Skeletal muscle tissue (tissue), 4 donors: ENCODE data around the gene GPSM1. TPM values are rescaled to one million over a fixed set of nuclear protein-coding genes. Genes with fewer than 3 reads are reported as not detected.
A peak's percentile ranks its signal among the peaks of the same experiment; 100 is the strongest.

Experiments
- H3K27ac ChIP-seq: one replicate; pipeline ENCODE4 v1.7.0; 2013; ENCODE audit warnings: mild to moderate bottlenecking, low read depth, low read length, inconsistent platforms
- H3K27me3 ChIP-seq, 3 donors: one replicate each; pipeline ENCODE4 v1.7.0; 2013; ENCODE audit warnings: low read length in 3 of 3; ENCODE audit not compliant: control insufficient read depth in 3 of 3, insufficient read depth in 3 of 3
- H3K36me3 ChIP-seq, 3 donors: one replicate each; pipeline ENCODE4 v1.7.0; 2013; ENCODE audit warnings: low read length in 3 of 3; ENCODE audit not compliant: control insufficient read depth in 3 of 3, insufficient read depth in 3 of 3
- H3K4me1 ChIP-seq, 3 donors: one replicate each; pipeline ENCODE4 v1.7.0; 2013; ENCODE audit warnings: low read length in 3 of 3, mild to moderate bottlenecking in 3 of 3; ENCODE audit not compliant: control insufficient read depth in 3 of 3, insufficient read depth in 3 of 3
- H3K4me3 ChIP-seq, 3 donors: one replicate each; pipeline ENCODE4 v1.7.0; 2013; ENCODE audit warnings: low read length in 3 of 3
- H3K9ac ChIP-seq, 3 donors: one replicate each; pipeline ENCODE4 v1.7.0; 2013; ENCODE audit warnings: low read length in 3 of 3, mild to moderate bottlenecking in 3 of 3, moderate library complexity in 2 of 3, low read depth in 1 of 3
- H3K9me3 ChIP-seq, 3 donors: one replicate each; pipeline ENCODE4 v1.7.0; 2013; ENCODE audit warnings: low read length in 3 of 3; ENCODE audit not compliant: control insufficient read depth in 3 of 3
- total RNA-seq: library from RNA; depleted of rRNA; stranded (reverse); fragments of >200 nt; gene quantifications from one replicate; pipeline ENCODE4 v1.2.3, GENCODE V29; 2014
- donor health status: Osteomylitis.

The GPSM1 gene
- total RNA-seq, 1 donor from 2014 or later: 14.1 TPM

DNA sequence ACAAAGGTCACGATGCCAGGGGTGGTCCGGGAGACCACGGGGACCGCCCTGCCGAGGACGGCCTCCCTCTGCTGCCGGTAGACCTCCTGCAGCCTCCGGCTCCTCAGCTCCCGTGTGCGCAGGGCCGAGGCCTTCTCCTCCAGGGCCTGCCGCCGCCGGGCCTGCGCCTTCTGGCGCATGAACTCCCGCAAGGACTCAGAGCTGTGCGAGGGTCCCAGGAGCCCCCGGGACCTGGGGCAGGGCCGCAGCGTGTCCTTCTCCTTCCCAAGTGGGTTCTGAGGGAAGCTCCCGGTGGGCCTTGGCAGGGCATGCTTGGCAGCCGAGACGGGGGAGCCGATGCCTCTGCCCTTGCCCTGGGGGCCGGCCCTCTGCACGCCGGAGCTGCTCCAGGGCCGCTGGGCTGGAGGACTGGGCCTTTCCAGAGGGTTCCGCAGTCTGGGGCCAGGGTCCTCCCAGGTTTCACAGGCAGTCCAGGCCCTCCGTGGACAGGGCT lies 36.8 kb upstream of the GPSM1 start:
- Histone ChIP-seq H3K9ac (no peak overlapping the region), H3K27me3 (peaks cover 44 to 55% (median 50%) of the 10 kb centered on the region in 3 donors), H3K4me3 (no peak overlapping the region), H3K9me3 (no peaks in the 10 kb centered on the region), H3K27ac (no peak overlapping the region), H3K4me1 (peaks cover 0 to 5% (median 0%) of the 10 kb centered on the region in 3 donors), H3K36me3 (no peaks in the 10 kb centered on the region)

DNA sequence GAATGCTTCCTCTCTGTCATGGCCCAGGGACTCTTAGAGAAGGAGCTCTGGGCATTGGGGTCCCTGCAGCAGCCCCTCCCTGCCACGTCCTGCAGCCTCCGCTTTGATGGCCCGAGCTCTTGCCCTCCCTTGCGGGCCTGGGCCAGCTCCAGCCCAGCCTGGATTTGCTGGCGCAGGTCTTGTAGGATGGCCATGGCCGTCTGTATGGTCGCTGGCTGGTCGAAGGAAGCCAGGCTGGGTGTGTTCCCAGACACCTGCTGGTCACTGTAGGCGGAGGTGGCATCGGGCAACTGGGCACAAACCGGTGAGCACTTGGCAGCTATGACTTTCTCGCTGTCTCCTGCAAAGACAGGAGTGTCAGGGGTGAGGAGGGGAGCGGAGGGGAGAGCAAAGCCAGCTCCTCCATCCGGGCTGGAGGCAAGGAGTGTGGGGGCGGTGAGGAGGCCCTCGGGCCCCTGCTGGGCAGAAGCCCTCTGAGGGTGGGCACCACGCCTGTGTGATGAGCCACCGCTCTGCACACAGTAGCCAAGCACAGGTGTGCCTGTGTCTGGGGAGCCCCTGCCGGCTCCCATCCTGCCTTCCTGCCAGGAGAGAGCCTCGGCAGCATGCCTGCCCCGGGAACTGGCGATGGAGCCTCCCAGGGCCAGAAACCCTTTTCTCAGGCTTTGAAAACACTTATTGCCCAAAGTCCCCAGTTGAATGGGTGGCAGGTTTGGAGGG lies 35.9 kb upstream of the GPSM1 start:
- H3K36me3 ChIP-seq: no peaks in the 10 kb centered on the region
- H3K27ac ChIP-seq: no peak overlapping the region
- no peak overlapping the region for H3K4me3 ChIP-seq
- H3K27me3 ChIP-seq: peaks cover 47 to 55% (median 49%) of the 10 kb centered on the region in 3 donors
- H3K9me3 ChIP-seq: no peaks in the 10 kb centered on the region
- peaks cover 0 to 5% (median 0%) of the 10 kb centered on the region in 3 donors for H3K4me1 ChIP-seq
- no peak overlapping the region for H3K9ac ChIP-seq

DNA sequence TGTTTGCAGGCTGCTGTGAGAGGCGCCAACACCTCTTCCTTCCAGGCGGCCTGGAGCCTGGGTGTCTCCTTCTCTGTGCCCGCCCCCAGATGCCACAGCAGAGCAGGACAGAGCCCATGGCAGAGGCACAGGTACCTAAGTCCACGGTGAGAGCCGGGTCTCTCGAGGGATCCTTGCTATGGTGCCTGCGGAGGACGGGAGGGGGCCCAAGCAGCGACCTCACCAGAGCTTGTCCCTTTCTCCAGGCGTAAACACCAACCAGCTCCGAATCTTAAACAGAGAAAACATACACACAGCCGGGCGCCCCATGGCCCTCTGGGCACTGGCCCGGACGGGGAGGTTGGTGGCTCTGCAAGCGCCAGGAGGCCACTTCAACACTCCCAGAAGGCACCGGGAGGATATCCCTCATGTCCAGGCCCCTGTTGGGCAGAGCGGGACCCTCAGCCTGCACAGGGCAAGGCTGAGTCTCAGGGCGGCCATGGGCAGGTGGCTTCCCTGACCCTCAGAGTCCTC lies 35.3 kb upstream of the GPSM1 start:
- H3K27me3 ChIP-seq: peaks cover 47 to 57% (median 51%) of the 10 kb centered on the region in 3 donors
- no peak overlapping the region for H3K27ac ChIP-seq
- no peak overlapping the region for H3K4me3 ChIP-seq
- peaks cover 0 to 9% (median 0%) of the 10 kb centered on the region in 3 donors for H3K4me1 ChIP-seq
- no peaks in the 10 kb centered on the region for H3K36me3 ChIP-seq
- H3K9me3 ChIP-seq: no peaks in the 10 kb centered on the region
- no peak overlapping the region for H3K9ac ChIP-seq

DNA sequence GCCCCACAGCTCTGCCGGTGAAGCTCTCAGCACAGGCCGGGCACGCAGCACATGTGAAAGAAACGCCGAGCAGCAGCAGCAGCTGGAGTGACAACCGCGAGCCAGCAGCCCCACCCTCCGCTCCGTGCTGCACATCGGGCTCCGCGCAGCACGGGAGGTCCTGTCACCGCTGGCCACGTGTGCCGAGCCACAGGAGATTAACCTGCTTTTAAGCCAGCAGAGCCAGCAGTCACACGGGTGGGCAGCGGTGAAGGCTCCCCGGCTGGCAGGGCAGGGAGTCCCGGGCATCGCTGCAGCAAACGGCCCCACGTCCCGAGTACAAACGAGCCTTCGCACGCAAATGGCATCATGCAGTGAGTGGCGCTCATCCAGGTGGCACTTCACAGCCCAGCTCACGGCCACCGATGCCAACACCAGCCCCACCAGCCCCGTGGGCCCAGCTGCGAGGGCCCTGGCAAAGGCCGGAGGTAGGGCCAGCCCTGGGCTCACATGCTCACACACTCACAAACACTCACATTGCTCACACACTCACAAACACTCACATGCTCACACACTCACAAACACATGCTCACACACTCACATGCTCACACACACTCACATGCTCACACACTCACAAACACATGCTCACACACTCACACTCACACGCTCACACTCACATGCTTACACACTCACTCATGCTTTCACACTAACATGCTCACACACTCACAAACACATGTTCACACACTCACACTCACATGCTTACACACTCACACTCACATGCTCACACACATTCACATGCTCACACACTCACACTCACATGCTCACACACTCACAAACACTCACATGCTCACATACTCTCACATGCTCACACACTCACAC lies 34.5 kb upstream of the GPSM1 start:
- H3K4me3 ChIP-seq: no peak overlapping the region
- H3K27ac ChIP-seq: no peak overlapping the region
- peaks cover 45 to 53% (median 53%) of the 10 kb centered on the region in 3 donors for H3K27me3 ChIP-seq
- no peaks in the 10 kb centered on the region for H3K9me3 ChIP-seq
- H3K36me3 ChIP-seq: no peaks in the 10 kb centered on the region
- peaks cover 0 to 11% (median 0%) of the 10 kb centered on the region in 3 donors for H3K4me1 ChIP-seq
- H3K9ac ChIP-seq: no peak overlapping the region

DNA sequence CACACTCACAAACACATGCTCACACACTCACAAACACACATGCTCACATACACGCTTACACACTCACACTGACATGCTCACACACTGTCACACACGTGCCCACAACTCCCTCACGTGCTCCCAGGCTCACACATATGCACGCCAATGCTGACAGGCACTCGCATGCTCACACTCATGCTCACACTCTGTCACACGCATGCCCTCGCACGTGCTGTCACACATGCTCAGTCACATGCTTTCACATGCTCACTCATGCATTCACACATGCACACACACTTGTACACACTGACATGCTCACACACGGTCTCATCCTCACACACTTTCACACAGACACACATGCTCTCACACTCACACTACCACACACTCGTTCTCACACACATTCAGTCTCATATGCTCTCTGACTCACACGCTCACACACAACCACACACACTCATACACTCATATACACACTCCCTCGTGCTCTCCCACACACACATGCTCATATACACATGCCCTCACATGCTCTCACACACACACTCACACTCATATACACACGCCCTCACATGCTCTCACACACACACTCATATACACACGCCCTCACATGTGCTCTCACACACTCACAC lies 33.8 kb upstream of the GPSM1 start:
- Histone ChIP-seq H3K27ac (no peak overlapping the region), H3K36me3 (no peaks in the 10 kb centered on the region), H3K4me3 (no peak overlapping the region), H3K9ac (no peak overlapping the region), H3K27me3 (peaks cover 47 to 52% (median 48%) of the 10 kb centered on the region in 3 donors), H3K9me3 (no peaks in the 10 kb centered on the region), H3K4me1 (peaks cover 0 to 11% (median 0%) of the 10 kb centered on the region in 3 donors)

DNA sequence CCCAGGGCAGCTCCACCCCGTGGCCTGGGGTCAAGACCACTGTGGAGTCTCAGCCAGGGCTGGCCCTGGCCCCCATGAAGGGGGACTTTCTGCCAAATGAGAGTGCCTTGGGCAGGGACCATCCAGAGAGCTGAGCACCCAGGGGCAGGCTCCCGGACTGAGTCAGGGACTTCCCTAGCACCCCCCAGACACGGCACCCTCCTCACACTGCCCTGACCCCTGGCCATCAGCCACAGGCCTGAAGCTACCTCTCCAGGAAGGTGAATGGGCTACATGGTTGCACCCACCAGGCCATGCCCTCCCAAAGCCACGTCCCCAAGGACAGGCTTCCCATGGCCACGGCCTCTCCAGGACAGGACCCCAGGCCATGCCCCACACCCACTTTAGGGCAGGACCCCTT lies 32.9 kb upstream of the GPSM1 start:
- no peak overlapping the region for H3K4me3 ChIP-seq
- H3K27ac ChIP-seq: no peak overlapping the region
- H3K9me3 ChIP-seq: no peaks in the 10 kb centered on the region
- H3K9ac ChIP-seq: no peak overlapping the region
- H3K27me3 ChIP-seq: peaks cover 50 to 53% (median 50%) of the 10 kb centered on the region in 3 donors
- H3K4me1 ChIP-seq: peaks cover 0 to 11% (median 0%) of the 10 kb centered on the region in 3 donors
- no peaks in the 10 kb centered on the region for H3K36me3 ChIP-seq

DNA sequence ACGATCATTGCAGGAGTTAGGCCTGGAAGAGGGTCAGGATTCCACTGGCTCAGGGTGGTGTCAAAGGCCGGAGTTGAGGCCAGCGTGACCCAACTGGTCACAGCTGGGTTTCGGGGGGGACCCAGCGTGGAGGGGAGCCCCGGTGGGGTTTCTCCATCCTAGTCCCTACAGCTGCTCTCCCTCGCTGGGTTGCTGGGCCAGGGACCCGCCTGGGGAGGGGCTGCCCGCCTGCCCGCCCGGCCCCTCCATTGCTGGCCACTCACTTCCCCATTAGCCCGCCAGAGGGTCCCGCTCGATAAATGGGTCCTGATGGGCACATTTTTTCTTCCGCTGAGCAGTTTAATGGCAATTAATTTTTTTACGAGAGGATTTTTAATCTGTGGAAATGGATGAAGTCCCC lies 32.3 kb upstream of the GPSM1 start:
- Histone ChIP-seq H3K36me3 (no peaks in the 10 kb centered on the region), H3K9me3 (no peaks in the 10 kb centered on the region), H3K27me3 (peaks cover 48 to 54% (median 50%) of the 10 kb centered on the region in 3 donors), H3K9ac (no peak overlapping the region), H3K27ac (no peak overlapping the region), H3K4me3 (no peak overlapping the region), H3K4me1 (peaks cover 0 to 11% (median 0%) of the 10 kb centered on the region in 3 donors)

DNA sequence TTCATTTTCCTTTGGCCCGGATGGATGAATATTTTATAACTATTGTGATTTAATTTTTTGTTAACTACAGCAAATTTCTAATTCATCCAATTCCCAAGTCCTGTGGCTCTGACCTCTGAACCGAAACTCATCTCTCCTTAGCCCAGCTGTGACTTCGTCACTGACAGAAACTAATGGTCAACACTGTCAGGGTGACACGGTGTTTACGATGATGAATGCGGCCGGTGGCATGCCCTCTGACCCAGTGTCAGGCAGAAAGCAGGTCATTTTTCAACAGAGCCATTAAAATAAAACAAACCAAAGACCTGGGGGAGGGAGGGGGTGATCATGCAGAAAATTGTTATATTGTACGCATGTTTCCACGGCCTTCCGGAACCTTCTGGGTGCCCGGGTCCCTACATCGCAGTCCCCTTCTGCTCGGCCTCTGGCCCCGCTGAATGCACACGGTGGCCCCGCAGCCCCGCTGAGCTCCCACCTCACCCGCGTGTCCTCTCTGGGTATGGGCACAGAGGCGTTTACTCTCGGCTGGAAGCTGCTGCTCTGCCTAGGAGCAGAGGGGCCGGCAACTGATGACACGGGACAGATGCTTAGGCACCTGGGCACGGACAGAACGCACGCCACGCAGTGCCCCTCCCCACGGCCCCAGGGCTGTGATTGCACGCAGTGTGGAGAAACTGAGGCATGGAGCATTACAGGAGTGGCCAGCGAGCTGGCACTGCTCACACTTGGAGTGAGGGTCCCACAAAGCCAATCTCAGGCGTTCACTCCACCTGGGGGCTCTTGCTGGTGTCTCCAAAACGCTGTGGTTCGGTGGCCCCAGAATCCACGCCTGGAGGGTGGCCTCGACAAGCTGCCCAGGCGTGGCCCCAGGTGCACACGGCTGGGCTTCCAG lies 31.6 kb upstream of the GPSM1 start:
- Histone ChIP-seq H3K9me3 (no peaks in the 10 kb centered on the region), H3K9ac (no peak overlapping the region), H3K36me3 (no peaks in the 10 kb centered on the region), H3K27ac (no peak overlapping the region), H3K27me3 (peaks cover 41 to 52% (median 50%) of the 10 kb centered on the region in 3 donors), H3K4me3 (no peak overlapping the region), H3K4me1 (peaks cover 0 to 11% (median 0%) of the 10 kb centered on the region in 3 donors)

DNA sequence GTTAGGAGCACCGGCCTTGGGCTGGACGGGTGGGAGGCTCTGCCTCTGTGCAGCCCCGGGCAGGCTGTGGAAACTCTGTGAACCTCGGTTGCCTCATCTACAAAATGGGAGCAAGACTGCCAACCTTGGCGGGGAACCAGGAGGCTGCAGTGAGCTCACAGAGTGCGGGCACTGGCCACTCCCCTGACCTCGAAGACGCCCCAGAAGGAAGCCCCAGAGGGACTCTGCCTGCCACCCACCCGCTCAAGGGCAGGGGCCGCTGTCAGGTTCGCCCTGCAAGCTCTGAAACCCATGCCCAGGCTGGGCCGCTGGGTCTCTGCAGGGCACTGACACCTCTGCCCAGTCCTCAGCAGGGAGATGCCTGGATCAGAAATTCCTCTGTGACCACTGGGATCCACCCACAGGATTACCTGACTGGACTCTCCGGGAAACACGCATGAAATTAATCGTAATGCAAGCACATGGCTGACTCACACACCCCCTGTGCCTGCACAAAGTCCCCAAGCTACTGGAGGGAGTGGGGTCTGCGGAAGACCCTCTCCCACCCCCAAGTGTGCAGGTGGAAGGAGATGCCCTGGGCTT lies 30.8 kb upstream of the GPSM1 start:
- no peak overlapping the region for H3K9ac ChIP-seq
- peaks cover 0 to 11% (median 0%) of the 10 kb centered on the region in 3 donors for H3K4me1 ChIP-seq
- no peak overlapping the region for H3K27ac ChIP-seq
- H3K4me3 ChIP-seq: peak overlapping the region in 1 of 3 donors; percentile 9
- H3K36me3 ChIP-seq: no peaks in the 10 kb centered on the region
- H3K27me3 ChIP-seq: peaks cover 35 to 44% (median 44%) of the 10 kb centered on the region in 3 donors
- no peaks in the 10 kb centered on the region for H3K9me3 ChIP-seq
